Measurements from ENCODE around the gene TTC7B. TPM values are rescaled to one million over a fixed set of nuclear protein-coding genes. Genes with fewer than 3 reads are reported as not detected.

TTC7B gene
- polyA plus RNA-seq, 1 donor (not counting 4 experiments of a cell fraction or from before 2014, with no cell fraction given), result 21.4 TPM

- no peak overlapping the region for H2AFZ ChIP-seq (ENCODE audit: control insufficient read depth, low read length)
- H3K4me2 ChIP-seq (ENCODE audit: control insufficient read depth, extremely low read depth, insufficient read depth, low read depth, low read length), result no peak overlapping the region
- H3K9me3 ChIP-seq (ENCODE audit: control insufficient read depth, low read depth, low read length), result no peaks in the 10 kb centered on the region
- no peak overlapping the region for H3K4me3 ChIP-seq (ENCODE audit: control insufficient read depth in 2 of 3, extremely low read depth in 1 of 3, insufficient read depth in 2 of 3, low read depth in 1 of 3, low read length in 3 of 3)
- H3K36me3 ChIP-seq (ENCODE audit: control insufficient read depth in 2 of 2, extremely low read depth in 1 of 2, insufficient read depth in 2 of 2, low read length in 2 of 2), result no peaks in the 10 kb centered on the region
- no peak overlapping the region for H3K27ac ChIP-seq (ENCODE audit: control insufficient read depth, insufficient read depth, low read length)
- H4K20me1 ChIP-seq (ENCODE audit: control insufficient read depth, extremely low read depth, insufficient read depth, low read length), result no peaks in the 10 kb centered on the region
- H3K79me2 ChIP-seq (ENCODE audit: control insufficient read depth, insufficient read depth, low read length), result no peaks in the 10 kb centered on the region
- no peaks in the 10 kb centered on the region for H3K27me3 ChIP-seq (ENCODE audit: control insufficient read depth, extremely low read depth, insufficient read depth, low read length)
- TF ChIP-seq EZH2 (IDR thresholded peaks at IDR 0.05; ENCODE audit: low read length), result no peak
- TF ChIP-seq, protein P1, sequence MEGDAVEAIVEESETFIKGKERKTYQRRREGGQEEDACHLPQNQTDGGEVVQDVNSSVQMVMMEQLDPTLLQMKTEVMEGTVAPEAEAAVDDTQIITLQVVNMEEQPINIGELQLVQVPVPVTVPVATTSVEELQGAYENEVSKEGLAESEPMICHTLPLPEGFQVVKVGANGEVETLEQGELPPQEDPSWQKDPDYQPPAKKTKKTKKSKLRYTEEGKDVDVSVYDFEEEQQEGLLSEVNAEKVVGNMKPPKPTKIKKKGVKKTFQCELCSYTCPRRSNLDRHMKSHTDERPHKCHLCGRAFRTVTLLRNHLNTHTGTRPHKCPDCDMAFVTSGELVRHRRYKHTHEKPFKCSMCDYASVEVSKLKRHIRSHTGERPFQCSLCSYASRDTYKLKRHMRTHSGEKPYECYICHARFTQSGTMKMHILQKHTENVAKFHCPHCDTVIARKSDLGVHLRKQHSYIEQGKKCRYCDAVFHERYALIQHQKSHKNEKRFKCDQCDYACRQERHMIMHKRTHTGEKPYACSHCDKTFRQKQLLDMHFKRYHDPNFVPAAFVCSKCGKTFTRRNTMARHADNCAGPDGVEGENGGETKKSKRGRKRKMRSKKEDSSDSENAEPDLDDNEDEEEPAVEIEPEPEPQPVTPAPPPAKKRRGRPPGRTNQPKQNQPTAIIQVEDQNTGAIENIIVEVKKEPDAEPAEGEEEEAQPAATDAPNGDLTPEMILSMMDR (optimal IDR thresholded peaks at IDR 0.05 in 1 of 3, IDR thresholded peaks at IDR 0.05 in 1 of 3, conservative IDR thresholded peaks at IDR 0.05 in 1 of 3; ENCODE audit: extremely low read depth in 1 of 3, insufficient read depth in 2 of 3, low read length in 3 of 3), result no peak
- H3K9me1 ChIP-seq (ENCODE audit: control insufficient read depth, extremely low read depth, insufficient read depth, low read length), result no peaks in the 10 kb centered on the region
- no peak for FAIRE-seq
- no peak for DNase-seq (ENCODE audit: low read depth, low spot score)
- no peak overlapping the region for H3K9ac ChIP-seq (ENCODE audit: control insufficient read depth, extremely low read depth, insufficient read depth, low read length)
- H3K4me1 ChIP-seq (ENCODE audit: control insufficient read depth, extremely low read depth, insufficient read depth, low read length), result no peaks in the 10 kb centered on the region
- dilution Hi-C loops (cut with MboI; ENCODE audit: extremely low pct_ligation_motif_present, low sequenced_read_pairs), result no loop called here
These were observed 280.6 kb downstream of the TTC7B start for GRCh38 chr14:90535556-90536090.

- H3K9me1 ChIP-seq (ENCODE audit: control insufficient read depth, extremely low read depth, insufficient read depth, low read length), result no peaks in the 10 kb centered on the region
- no peak for TF ChIP-seq EZH2 (IDR thresholded peaks at IDR 0.05; ENCODE audit: low read length)
- TF ChIP-seq, protein P1 (optimal IDR thresholded peaks at IDR 0.05 in 1 of 3, IDR thresholded peaks at IDR 0.05 in 1 of 3, conservative IDR thresholded peaks at IDR 0.05 in 1 of 3; ENCODE audit: extremely low read depth in 1 of 3, insufficient read depth in 2 of 3, low read length in 3 of 3), result no peak
- no peak overlapping the region for H2AFZ ChIP-seq (ENCODE audit: control insufficient read depth, low read length)
- H3K9me3 ChIP-seq (ENCODE audit: control insufficient read depth, low read depth, low read length), result no peaks in the 10 kb centered on the region
- no peaks in the 10 kb centered on the region for H3K4me1 ChIP-seq (ENCODE audit: control insufficient read depth, extremely low read depth, insufficient read depth, low read length)
- no peak overlapping the region for H3K4me3 ChIP-seq (ENCODE audit: control insufficient read depth in 2 of 3, extremely low read depth in 1 of 3, insufficient read depth in 2 of 3, low read depth in 1 of 3, low read length in 3 of 3)
- no peak overlapping the region for H3K4me2 ChIP-seq (ENCODE audit: control insufficient read depth, extremely low read depth, insufficient read depth, low read depth, low read length)
- H3K27ac ChIP-seq (ENCODE audit: control insufficient read depth, insufficient read depth, low read length), result no peak overlapping the region
- no peaks in the 10 kb centered on the region for H3K27me3 ChIP-seq (ENCODE audit: control insufficient read depth, extremely low read depth, insufficient read depth, low read length)
- H3K36me3 ChIP-seq (ENCODE audit: control insufficient read depth in 2 of 2, extremely low read depth in 1 of 2, insufficient read depth in 2 of 2, low read length in 2 of 2), result no peaks in the 10 kb centered on the region
- no peak overlapping the region for H3K9ac ChIP-seq (ENCODE audit: control insufficient read depth, extremely low read depth, insufficient read depth, low read length)
- H4K20me1 ChIP-seq (ENCODE audit: control insufficient read depth, extremely low read depth, insufficient read depth, low read length), result no peaks in the 10 kb centered on the region
- FAIRE-seq, result no peak
- no peak for DNase-seq (ENCODE audit: low read depth, low spot score)
- no peaks in the 10 kb centered on the region for H3K79me2 ChIP-seq (ENCODE audit: control insufficient read depth, insufficient read depth, low read length)
- dilution Hi-C loops (cut with MboI; ENCODE audit: extremely low pct_ligation_motif_present, low sequenced_read_pairs), result no loop called here
These were observed 281.2 kb downstream of the TTC7B start for GRCh38 chr14:90534838-90535555.

Measured in keratinocyte (primary cell).